Activated naive CD4-positive, alpha-beta T cell treated with anti-CD3 and anti-CD28 coated beads, Interleukin-2, amount 10 ng/mL, durations not matched to agents 7 days and 5 days (primary cell): ENCODE results near the gene RHOU.

Experiments used
- CTCF ChIA-PET: fragments of 350-600 bp; sonication (Branson Sonifier 250); formaldehyde crosslinking; loops from one replicate; lab custom pipeline; 2021; ENCODE audit warnings: antibody characterized with exemption; lab: Charles Lee
- DNase-seq: peaks from one replicate; pipeline ENCODE4 v3.0.0-alpha.2; 2020
- H3K27ac Mint-ChIP-seq: one replicate; pipeline ENCODE4 v1.8.0; 2021; ENCODE audit warnings: mild to moderate bottlenecking, moderate library complexity, mixed read lengths
- H3K27me3 Mint-ChIP-seq: one replicate; pipeline ENCODE4 v1.8.0; 2021; ENCODE audit warnings: mild to moderate bottlenecking, mixed read lengths
- H3K36me3 Mint-ChIP-seq: one replicate; pipeline ENCODE4 v1.8.0; 2021; ENCODE audit warnings: mixed read lengths
- H3K4me1 Mint-ChIP-seq: one replicate; pipeline ENCODE4 v1.8.0; 2021; ENCODE audit warnings: mixed read lengths
- H3K4me3 Mint-ChIP-seq: one replicate; pipeline ENCODE4 v1.8.0; 2021; ENCODE audit warnings: mild to moderate bottlenecking, moderate library complexity, mixed read lengths
- H3K9me3 Mint-ChIP-seq: one replicate; pipeline ENCODE4 v1.8.0; 2021; ENCODE audit warnings: mixed read lengths

Gene RHOU

DNA sequence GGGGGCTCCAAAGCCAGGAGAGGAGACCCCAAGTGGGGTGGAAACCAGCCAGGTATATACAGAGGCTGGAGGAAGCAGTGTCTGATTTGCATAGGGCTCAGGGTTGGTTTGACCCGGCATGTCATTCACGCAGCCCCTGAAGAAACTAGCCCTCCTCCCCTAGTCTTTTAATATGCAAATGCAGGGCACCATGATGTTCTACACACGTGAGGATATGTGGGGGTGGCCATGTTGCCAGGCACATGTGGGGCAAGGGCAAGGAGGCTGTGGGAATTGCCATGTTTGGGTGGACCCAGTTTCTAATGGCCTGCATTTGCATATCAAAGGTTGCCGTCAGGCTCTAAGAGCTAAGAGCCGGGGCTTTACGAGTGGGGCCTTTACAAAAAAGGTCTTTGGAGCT, 12.0 kb upstream of the RHOU start:
- H3K4me1 Mint-ChIP-seq, result no peaks in the 10 kb centered on the region
- no peak overlapping the region for H3K27ac Mint-ChIP-seq
- DNase-seq, result no peak
- no peak overlapping the region for H3K4me3 Mint-ChIP-seq
- no peaks in the 10 kb centered on the region for H3K9me3 Mint-ChIP-seq
- CTCF ChIA-PET, result no interaction called here
- H3K36me3 Mint-ChIP-seq, result no peaks in the 10 kb centered on the region
- H3K27me3 Mint-ChIP-seq, result peaks cover 17% of the 10 kb centered on the region

- CTCF ChIA-PET, result no interaction called here
- Mint-ChIP-seq H3K36me3 (no peaks in the 10 kb centered on the region), H3K9me3 (no peaks in the 10 kb centered on the region), H3K4me1 (no peaks in the 10 kb centered on the region), H3K27ac (no peak overlapping the region), H3K4me3 (no peak overlapping the region), H3K27me3 (peaks cover 21% of the 10 kb centered on the region)
- no peak for DNase-seq
Measured at GRCh38 chr1:228723921-228724320, 11.4 kb upstream of the RHOU start.

GRCh38 chr1:228725178-228725577, 10.1 kb upstream of the RHOU start:
- Mint-ChIP-seq H3K36me3 (no peaks in the 10 kb centered on the region), H3K4me3 (no peak overlapping the region), H3K27me3 (peaks cover 26% of the 10 kb centered on the region), H3K4me1 (no peaks in the 10 kb centered on the region), H3K27ac (no peak overlapping the region), H3K9me3 (no peaks in the 10 kb centered on the region)
- CTCF ChIA-PET, result interaction anchor here (1.2 kb wide), 1 partner anchor 10 kb away, joined by 3 read pairs; no protein-coding TSS in a partner anchor
- no peak for DNase-seq

DNA sequence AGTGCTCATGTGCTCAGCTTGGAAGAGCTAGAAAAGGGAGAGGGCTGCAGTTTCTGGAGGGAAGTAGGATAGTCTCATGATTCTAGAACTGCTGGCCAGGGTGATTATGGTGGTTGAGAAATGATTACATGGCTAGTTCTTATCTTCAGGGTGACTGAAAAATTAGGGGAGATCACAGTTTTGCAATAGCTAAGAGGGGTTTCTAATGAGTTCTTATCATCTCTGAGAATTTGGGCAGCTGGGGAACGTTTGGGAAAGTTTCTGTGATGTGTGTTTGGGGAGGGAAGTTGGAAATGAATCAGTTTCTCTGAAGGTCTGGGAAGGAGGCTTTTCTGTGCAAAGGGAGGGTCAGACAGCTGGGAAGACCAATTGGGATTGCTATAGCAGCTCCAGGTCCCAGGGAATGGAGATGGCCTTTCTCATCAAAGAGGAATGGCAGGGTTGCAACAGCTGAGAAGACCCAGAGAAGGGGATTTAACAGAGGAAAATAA, 7.6 kb upstream of the RHOU start:
- Mint-ChIP-seq H3K27ac (no peak overlapping the region), H3K4me1 (no peaks in the 10 kb centered on the region), H3K36me3 (no peaks in the 10 kb centered on the region), H3K4me3 (no peak overlapping the region), H3K9me3 (no peaks in the 10 kb centered on the region), H3K27me3 (peaks cover 37% of the 10 kb centered on the region)
- no peak for DNase-seq
- CTCF ChIA-PET, result interaction anchor here (0.6 kb wide), 1 partner anchor 781 kb away, joined by 3 read pairs; no protein-coding TSS in a partner anchor

DNA sequence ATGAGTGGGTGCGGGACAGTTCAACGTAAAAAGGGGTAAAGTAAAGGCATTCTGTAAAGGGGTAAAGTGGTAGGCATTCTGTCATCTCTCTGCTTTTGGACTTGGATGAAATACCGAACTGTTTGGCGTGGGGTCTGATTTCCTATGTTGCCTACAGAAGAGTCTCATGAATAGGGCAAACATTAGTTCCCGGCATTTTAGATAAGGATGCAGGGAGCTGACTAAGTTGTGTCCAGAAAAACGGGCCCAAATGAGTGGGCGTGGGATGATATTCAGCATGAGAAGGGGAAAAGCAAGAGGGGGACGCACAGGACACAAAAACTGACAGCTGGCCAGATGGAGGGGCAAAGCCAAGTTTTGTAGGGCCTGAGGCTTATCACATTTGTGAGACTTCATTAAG, 2.9 kb upstream of the RHOU start:
- Mint-ChIP-seq H3K4me3 (no peak overlapping the region), H3K9me3 (no peaks in the 10 kb centered on the region), H3K27me3 (peaks cover 36% of the 10 kb centered on the region), H3K4me1 (peaks cover 19% of the 10 kb centered on the region), H3K27ac (no peak overlapping the region), H3K36me3 (peaks cover under 1% of the 10 kb centered on the region)
- CTCF ChIA-PET, result no interaction called here
- DNase-seq, result no peak

DNA sequence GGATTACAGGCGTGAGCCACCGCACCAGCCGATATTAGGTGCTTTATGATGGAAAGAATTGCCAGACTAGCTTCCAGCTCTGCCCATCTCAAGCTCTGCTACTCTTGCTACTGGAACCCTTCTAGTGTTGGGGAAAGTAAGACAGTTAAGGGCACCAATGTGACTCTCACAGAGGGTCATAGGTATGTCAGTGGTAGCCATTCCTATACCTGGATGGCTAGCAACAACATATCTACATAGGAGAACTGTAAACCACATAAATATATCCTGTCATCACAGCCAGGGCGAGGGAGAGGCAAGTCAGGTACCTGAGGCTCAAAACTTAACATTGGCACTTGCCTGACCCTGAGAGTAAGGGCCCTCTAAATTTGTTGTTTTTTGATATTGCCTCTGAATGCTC, 1.7 kb upstream of the RHOU start:
- Mint-ChIP-seq H3K4me1 (peaks cover 31% of the 10 kb centered on the region), H3K27me3 (peaks cover 28% of the 10 kb centered on the region), H3K27ac (no peak overlapping the region), H3K9me3 (no peaks in the 10 kb centered on the region), H3K36me3 (peaks cover 4% of the 10 kb centered on the region), H3K4me3 (no peak overlapping the region)
- no peak for DNase-seq
- CTCF ChIA-PET, result interaction anchor here (0.6 to 6.0 kb wide), 4 partner anchors 59 to 495 kb away, joined by 3 to 56 read pairs (median 20); no protein-coding TSS in a partner anchor

DNA sequence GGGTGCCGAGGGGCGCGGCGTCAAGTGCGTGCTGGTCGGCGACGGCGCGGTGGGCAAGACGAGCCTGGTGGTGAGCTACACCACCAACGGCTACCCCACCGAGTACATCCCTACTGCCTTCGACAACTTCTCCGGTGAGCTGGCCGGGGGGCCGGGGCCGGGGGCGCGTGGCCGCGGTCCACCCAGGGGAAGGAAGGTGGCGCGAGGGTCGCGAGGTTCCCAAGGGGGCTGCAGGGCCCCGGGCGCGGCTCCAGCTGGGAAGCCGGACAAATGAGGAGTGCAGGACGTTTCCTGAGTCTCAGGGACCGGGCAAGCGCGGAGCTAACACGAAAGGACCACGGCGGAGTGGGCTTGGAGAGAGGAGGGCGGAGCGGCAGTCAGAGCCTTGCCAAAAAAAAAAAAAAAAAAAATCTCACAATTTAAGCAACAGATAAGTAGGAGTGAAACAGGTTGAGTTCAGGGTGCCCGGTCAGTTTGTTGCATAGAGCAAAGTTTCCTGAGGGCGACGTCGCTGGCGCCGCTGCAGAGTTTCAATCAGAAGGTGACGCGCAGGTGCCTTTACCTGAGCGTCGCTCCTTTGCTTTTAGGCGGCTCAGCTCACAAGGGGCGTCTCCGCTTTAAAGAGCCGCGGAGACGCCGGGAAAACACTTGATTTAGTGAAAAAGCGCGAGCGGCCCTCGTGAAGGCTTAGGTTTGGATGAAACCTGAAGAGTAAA, 750 bp downstream of the RHOU start:
- Mint-ChIP-seq H3K4me3 (peak overlapping the region; percentile 90), H3K27me3 (peaks cover 17% of the 10 kb centered on the region), H3K36me3 (peaks cover 14% of the 10 kb centered on the region), H3K4me1 (peaks cover 39% of the 10 kb centered on the region), H3K27ac (peak overlapping the region; percentile 83), H3K9me3 (no peaks in the 10 kb centered on the region)
- DNase-seq, result peak; percentile 55
- CTCF ChIA-PET, result interaction anchor here (0.5 to 6.0 kb wide), 20 partner anchors 10 to 519 kb away, joined by 3 to 56 read pairs (median 3); no protein-coding TSS in a partner anchor

DNA sequence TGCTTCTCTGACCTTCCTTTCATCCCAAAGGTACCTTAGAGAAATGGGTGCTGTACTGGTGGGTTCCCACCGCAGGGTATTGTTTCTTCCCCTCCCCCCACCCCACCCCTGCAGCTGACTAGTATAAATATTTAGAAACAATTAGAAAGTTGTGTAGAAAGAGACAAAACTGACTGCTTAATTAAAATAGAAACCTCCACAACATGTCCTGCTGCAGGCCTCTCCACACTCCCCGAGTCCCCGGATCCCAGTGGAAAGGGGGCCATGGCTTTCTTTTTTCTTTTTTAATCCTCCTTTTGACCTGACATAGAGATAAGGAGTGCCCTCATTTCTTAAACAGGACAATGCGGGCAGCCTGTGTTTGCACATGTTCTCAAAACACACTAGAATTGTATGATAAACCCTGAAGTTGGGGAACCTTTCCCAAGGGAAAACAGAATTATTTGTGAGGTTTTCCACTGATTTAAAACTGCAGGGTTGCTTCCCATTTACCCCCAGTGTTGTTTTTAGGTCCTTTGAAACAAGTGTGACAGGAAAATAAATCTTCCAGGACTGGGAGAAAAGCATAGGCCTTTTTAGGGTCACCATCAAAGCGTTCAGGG, 1.7 kb downstream of the RHOU start:
- Mint-ChIP-seq H3K4me1 (peaks cover 39% of the 10 kb centered on the region), H3K27me3 (peaks cover 12% of the 10 kb centered on the region), H3K36me3 (peaks cover 17% of the 10 kb centered on the region), H3K27ac (peak overlapping the region; percentile 33), H3K4me3 (peak overlapping the region; percentile 90), H3K9me3 (no peaks in the 10 kb centered on the region)
- CTCF ChIA-PET, result interaction anchor here (0.9 to 6.0 kb wide), 8 partner anchors 9 to 492 kb away, joined by 3 to 56 read pairs (median 3); no protein-coding TSS in a partner anchor
- DNase-seq, result no peak

DNA sequence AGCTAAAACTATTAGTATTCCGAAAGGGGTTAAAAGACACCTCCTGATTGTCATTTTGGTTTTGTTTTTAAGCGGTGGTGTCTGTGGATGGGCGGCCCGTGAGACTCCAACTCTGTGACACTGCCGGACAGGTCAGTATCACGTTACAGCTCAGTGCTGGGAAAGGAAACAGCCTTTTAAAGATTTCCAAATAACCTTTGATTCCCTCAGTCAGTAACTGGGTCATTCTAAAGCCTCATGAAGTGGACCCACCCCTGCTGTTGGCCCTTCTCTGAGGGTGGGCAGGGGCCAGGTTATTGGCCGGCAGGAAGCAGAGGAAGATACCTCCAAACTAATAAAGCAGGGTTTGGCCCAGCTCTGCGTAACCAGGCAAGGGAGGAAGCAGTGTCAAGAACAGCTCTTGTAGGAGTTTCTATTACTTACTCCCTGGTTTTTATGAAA, 2.3 kb downstream of the RHOU start:
- Mint-ChIP-seq H3K27ac (peak overlapping the region; percentile 19), H3K36me3 (peaks cover 23% of the 10 kb centered on the region), H3K4me1 (peaks cover 39% of the 10 kb centered on the region), H3K27me3 (peaks cover 8% of the 10 kb centered on the region), H3K9me3 (no peaks in the 10 kb centered on the region), H3K4me3 (no peak overlapping the region)
- no peak for DNase-seq
- CTCF ChIA-PET, result interaction anchor here (0.7 to 6.0 kb wide), 5 partner anchors 55 to 517 kb away, joined by 3 to 56 read pairs (median 3); no protein-coding TSS in a partner anchor

- Mint-ChIP-seq H3K27ac (no peak overlapping the region), H3K4me3 (no peak overlapping the region), H3K27me3 (no peaks in the 10 kb centered on the region), H3K36me3 (peaks cover 36% of the 10 kb centered on the region), H3K4me1 (peaks cover 35% of the 10 kb centered on the region), H3K9me3 (no peaks in the 10 kb centered on the region)
- CTCF ChIA-PET, result interaction anchor here (1.0 to 1.3 kb wide), 2 partner anchors 488 to 490 kb away, joined by 3 to 7 read pairs; no protein-coding TSS in a partner anchor
- DNase-seq, result no peak
Measured at GRCh38 chr1:228739826-228740225, 4.5 kb downstream of the RHOU start.

DNA sequence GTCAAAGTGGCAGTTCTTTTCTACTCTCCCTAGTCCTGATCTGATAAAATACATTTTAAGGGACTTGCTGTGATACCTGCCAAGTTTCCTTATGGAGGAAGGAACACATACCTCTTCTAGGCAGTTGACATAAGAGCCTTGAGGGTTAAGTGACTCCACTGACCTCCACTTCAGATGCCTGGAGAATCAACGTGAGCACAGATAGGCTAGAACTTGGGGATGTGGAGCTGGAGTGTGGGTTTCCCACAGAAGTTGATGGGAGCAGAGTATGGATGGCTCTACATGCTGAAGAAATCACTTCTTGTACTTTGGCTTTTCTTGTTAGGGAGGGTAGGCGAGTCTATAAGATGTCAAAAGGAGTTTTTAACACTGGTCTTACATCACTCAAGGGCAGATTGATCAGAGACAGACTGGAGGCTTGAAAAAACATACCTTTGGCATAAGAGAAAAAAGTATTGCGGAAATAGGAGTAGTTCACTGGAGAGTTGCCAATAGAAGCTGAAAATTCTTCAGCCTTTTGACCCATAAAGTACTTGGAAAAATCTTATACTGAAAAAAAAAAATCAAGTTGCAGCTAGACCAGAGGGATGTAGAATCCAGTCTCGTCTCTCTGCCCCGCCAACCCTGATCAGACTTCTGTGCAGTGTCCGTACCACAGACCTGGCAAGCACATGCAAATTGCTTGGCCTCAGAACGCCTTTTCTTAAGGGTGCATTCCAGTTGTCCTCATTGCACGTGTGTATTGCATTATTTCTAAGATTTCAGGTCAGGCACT, 5.5 kb downstream of the RHOU start:
- no peaks in the 10 kb centered on the region for H3K9me3 Mint-ChIP-seq
- CTCF ChIA-PET, result interaction anchor here (1.2 kb wide), 1 partner anchor 486 kb away, joined by 4 read pairs; no protein-coding TSS in a partner anchor
- no peaks in the 10 kb centered on the region for H3K27me3 Mint-ChIP-seq
- H3K36me3 Mint-ChIP-seq, result peaks cover 38% of the 10 kb centered on the region
- no peak overlapping the region for H3K27ac Mint-ChIP-seq
- H3K4me3 Mint-ChIP-seq, result no peak overlapping the region
- peaks cover 35% of the 10 kb centered on the region for H3K4me1 Mint-ChIP-seq
- no peak for DNase-seq

DNA sequence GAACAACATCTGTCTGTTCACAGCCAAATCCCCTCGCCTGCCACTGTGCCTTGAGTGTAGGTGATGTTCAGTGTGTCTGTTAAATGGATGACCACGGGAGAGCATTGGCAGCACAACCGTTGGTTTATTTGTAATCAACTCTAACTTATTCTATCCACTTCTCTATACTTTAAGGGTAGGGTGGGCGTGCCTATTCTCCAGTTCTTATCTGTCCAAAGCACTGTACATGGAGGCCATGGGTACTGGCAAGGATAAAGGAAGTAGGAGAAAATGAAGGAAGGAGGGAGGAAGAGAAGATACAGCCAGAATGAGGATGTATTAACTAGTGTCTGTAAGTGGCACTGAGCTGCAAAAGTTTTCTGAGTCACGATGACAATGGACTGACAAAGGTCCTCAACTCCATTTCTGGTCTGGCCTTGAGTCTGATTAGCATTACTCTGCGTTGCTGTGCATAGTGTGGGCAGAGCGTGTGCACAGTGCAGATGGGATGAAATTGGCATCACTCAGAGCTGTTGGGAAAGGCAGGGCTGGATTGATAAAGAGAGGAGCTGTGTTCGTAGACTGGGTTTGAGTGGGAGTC, 7.1 kb downstream of the RHOU start:
- H3K4me1 Mint-ChIP-seq, result peaks cover 21% of the 10 kb centered on the region
- H3K4me3 Mint-ChIP-seq, result no peak overlapping the region
- DNase-seq, result no peak
- no peaks in the 10 kb centered on the region for H3K27me3 Mint-ChIP-seq
- no peaks in the 10 kb centered on the region for H3K9me3 Mint-ChIP-seq
- no peak overlapping the region for H3K27ac Mint-ChIP-seq
- peaks cover 44% of the 10 kb centered on the region for H3K36me3 Mint-ChIP-seq
- CTCF ChIA-PET, result no interaction called here

- CTCF ChIA-PET, result no interaction called here
- no peak for DNase-seq
- Mint-ChIP-seq H3K4me1 (peaks cover 18% of the 10 kb centered on the region), H3K4me3 (no peak overlapping the region), H3K36me3 (peaks cover 41% of the 10 kb centered on the region), H3K27ac (no peak overlapping the region), H3K9me3 (no peaks in the 10 kb centered on the region), H3K27me3 (no peaks in the 10 kb centered on the region)
Measured at GRCh38 chr1:228743405-228743804, 8.1 kb downstream of the RHOU start.
